ENCODE results near the gene SYT10. TPM values are rescaled to one million over a fixed set of nuclear protein-coding genes. Genes with fewer than 3 reads are reported as not detected.

SYT10 gene
- total RNA-seq, 2 donors from 2014 or later: 0.41 to 0.68 TPM

DNA sequence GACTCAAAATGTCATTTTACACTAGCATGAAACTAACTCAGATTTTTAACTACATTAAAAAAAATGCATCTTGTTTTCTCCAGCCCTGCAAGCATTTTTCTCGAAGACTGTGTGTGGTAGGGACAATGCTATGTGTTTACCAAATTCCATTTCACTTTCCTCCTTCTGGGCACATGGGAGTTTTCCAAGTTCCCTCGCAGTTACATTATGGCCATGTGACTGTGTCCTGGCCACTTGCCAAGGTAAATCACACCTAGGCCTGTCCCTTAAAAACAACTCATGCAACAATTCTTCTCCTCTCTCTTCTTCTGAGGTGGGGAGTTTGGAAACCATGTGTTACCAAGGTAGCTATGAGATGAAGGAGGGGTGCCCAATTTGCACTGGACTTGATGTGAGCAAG lies 108.7 kb downstream of the SYT10 start:
- Histone ChIP-seq H3K36me3 (no peaks in the 10 kb centered on the region), H3K4me3 (no peak overlapping the region), H3K9me3 (no peaks in the 10 kb centered on the region), H3K4me1 (replicated peaks) (no peaks in the 10 kb centered on the region), H3K27ac (no peak overlapping the region), H3K27me3 (replicated peaks; ENCODE audit: insufficient read depth) (no peaks in the 10 kb centered on the region)
- intact Hi-C loops (cut with DNase I): no loop called here
- 15% methylated on average over 2 of the region's 2 CpGs for WGBS
- DNase-seq (ENCODE audit: low spot score): no peak
- TF ChIP-seq POLR2A (IDR thresholded peaks at IDR 0.05) (no peak), POLR2AphosphoS5 (IDR thresholded peaks at IDR 0.05) (no peak)
- TF ChIP-seq, protein P1, sequence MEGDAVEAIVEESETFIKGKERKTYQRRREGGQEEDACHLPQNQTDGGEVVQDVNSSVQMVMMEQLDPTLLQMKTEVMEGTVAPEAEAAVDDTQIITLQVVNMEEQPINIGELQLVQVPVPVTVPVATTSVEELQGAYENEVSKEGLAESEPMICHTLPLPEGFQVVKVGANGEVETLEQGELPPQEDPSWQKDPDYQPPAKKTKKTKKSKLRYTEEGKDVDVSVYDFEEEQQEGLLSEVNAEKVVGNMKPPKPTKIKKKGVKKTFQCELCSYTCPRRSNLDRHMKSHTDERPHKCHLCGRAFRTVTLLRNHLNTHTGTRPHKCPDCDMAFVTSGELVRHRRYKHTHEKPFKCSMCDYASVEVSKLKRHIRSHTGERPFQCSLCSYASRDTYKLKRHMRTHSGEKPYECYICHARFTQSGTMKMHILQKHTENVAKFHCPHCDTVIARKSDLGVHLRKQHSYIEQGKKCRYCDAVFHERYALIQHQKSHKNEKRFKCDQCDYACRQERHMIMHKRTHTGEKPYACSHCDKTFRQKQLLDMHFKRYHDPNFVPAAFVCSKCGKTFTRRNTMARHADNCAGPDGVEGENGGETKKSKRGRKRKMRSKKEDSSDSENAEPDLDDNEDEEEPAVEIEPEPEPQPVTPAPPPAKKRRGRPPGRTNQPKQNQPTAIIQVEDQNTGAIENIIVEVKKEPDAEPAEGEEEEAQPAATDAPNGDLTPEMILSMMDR (IDR thresholded peaks at IDR 0.05): no peak

Data from prostate gland (tissue), 2 donors.